HG02678 (cell line): ENCODE data around the gene MIX23.

Experiments used
- ATAC-seq: cut with Tn5 transposase; IDR thresholded peaks from one replicate; pipeline ENCODE4 v1.9.1; 2021; ENCODE audit warnings: mild to moderate bottlenecking, moderate library complexity; ENCODE audit not compliant: unreplicated experiment

Gene MIX23

GRCh38 chr3:122382888-122383666 is at the start of gene MIX23:
Gene MIX23 (minus strand): TSS chr3:122383231. CDS start chr3:122383224, 7 bp downstream.
- ATAC-seq: peak; percentile 38

- no peak for ATAC-seq
These were observed 47.3 kb upstream of the MIX23 start for GRCh38 chr3:122430371-122430770.

GRCh38 chr3:122427857-122428471 is 44.9 kb upstream of the MIX23 start:
- ATAC-seq: no peak

- no peak for ATAC-seq
These were observed 38.8 kb upstream of the MIX23 start for GRCh38 chr3:122421836-122422235.

- no peak for ATAC-seq
These were observed 38.1 kb upstream of the MIX23 start for GRCh38 chr3:122421101-122421500.

- ATAC-seq: no peak
These were observed 33.9 kb upstream of the MIX23 start for GRCh38 chr3:122416966-122417365.

DNA sequence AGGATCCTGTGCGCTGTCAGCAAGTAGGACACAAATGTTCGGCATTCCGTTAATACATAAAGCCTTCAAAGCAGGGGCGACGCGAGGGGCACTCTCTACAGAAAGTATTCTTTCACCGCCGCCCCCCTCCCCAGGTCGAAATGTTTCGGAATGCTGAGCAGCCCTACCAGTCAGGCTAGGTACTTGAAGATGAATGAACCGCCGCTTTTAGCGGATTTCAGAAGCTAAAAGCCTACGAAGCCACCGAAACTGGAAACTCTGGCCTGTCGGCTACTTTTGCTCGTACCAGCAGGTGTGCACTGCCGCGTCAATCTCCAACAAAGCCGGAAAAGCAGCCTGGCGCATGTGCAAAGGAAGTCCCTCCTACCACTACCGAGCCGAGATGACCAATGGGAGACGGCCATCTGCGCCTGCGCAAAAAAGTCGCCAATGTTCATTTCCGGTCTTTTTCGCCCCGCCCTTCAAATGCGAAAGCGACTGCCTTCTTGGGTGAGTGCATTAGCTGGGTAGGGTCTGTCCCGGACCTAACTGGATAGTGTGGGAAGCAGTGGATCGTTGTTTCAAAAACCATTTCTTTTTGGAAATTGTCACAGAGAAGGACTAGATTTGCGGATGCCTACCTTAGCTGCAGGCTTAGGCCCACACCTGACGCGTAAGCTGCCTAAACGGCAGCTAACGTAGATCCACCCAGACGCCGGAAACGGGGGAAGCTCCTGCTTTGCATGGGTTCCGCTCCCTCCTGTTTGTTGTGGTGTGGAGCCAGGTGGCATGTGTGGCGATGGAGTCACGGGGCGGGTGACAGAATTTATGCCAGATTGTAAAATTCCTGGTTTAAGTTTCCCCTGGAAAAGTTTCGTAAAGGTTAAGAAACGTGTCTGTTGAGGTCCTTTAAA is 33.0 kb upstream of the MIX23 start, which contains the start of gene WDR5B:
WDR5B (minus strand) TSS at position 301 of the 893 bp plus-strand sequence. CDS start 534 bp downstream, outside the sequence.
- peak; percentile 87 for ATAC-seq

DNA sequence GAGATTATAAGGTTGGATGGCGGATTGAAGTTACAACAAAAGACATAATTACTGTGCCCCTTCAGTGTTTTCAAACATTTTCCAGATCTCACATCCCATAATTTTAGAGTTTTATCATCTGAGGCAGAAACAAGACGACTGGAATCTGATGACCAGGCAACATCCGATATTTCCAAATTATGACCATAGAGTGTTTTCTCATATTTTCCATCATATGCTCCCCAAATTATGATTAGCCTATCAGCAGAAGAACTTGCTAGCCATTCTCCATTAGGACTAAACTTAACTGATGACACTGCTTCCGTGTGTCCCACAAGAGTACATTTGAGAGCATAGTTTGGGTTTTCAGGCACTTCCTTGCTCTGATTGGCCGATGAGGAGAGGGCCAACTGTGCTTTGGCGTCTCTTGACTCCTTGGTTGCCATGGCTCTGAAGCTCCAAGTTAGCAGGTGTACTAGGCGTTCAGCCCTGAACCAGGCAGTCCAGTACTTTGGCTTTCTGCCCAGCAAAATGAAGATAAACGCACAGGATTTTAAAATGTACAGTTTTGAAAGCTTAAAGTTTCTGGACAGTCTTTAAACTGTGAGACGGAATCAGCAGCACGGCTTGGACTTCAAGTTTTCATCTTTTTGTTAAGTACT is 32.2 kb upstream of the MIX23 start:
- ATAC-seq: peak; percentile 52

DNA sequence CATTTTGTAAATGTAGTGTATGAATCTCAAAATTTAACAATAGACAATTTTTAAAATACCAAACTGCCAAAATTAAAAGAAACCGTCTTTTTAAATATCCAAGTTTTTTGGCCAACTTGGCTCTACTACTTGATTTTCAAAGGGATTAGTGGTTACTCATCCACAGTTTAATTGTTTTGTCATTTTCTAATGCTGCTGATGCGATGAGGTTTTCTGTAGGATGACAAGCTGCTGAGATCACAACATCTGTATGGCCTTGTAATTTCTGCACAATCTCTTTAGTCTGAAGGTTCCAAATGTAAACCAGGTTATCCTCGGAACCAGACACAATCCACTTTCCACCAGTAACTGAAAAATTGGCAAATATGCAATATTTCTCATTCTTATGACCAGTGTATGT is 31.4 kb upstream of the MIX23 start:
- no peak for ATAC-seq

DNA sequence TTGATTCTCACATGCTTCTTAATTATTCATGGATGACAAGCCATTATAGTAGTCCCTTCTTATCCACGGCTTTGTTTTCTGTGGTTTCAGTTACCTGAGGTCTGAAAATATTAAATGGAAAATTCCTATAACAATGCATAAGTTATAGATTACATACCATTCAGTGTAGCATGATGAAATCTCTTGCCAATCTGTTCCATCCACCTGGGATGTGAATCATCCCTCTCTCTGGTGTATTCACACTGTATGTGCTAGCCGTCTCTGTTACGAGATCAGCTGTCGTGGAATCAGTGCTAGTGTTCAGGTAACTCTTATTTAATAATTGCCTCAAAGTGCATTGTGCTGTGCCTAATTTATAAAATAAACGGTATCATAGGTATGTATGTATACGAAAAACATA is 27.6 kb upstream of the MIX23 start:
- ATAC-seq: no peak

GRCh38 chr3:122410111-122410510 is 27.1 kb upstream of the MIX23 start:
- ATAC-seq: no peak

DNA sequence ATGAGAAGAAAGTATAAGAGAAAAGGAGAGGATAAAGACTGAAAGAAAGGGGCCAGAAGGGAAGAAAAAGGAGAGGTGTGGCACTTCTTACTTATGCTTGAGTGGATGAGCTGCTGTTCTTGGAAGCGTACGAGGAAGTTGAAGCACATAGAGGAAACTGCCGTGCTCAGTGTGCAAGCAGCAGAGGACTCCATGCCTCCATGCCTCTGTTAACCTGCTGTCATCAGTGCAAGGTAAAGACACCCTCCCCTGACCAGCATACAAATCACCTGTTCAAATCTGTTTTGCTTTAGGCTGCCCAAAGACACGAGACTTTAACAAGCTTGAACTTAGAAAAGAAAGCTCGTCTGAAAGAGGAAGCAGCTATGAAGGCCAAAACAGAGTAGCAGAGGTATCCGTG is 26.4 kb upstream of the MIX23 start:
- ATAC-seq: no peak

GRCh38 chr3:122407946-122408345 is 24.9 kb upstream of the MIX23 start:
- ATAC-seq: no peak

DNA sequence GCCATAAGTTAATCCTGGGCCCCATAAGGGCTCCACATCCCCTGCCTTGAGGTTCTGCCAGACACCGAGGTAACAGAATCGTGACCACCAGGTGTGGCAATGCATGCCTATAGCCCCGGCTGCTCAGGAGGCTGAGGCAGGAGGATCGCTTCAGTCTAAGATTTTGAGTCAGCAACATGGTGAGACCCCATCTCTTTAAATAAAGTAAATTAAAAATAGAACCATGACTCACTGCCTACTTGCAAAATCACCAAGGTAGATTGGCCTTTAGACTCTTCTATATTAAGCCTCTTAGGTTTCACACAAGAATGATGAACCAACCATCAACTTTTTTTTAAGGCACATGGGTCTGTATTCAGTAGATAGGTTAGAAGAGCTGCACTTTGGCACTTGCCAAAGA is 23.2 kb upstream of the MIX23 start:
- no peak for ATAC-seq

- no peak for ATAC-seq
These were observed 22.0 kb upstream of the MIX23 start for GRCh38 chr3:122405015-122405414.

DNA sequence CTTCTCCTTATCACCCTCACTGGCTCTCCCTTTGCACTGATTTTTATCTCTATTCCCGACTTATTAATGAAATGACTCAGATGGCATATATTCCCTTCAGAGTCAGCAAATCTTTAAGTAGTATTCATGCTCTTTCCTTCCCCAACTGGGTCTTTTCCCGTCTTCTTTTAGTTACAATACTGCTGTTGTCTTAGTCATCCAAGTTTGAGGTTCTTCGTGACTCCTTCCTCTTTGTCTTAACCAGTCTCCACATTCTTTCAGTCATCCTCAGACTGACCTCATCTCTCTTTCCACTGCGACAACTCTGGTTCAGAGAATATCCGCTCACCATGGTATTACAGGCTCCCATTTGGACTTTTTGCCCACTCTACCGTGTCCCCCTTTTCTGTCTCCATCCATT is 20.5 kb upstream of the MIX23 start:
- no peak for ATAC-seq

- ATAC-seq: no peak
These were observed 15.9 kb upstream of the MIX23 start for GRCh38 chr3:122398920-122399319.

GRCh38 chr3:122397201-122397600 is 14.2 kb upstream of the MIX23 start:
- ATAC-seq: no peak

- no peak for ATAC-seq
These were observed 13.5 kb upstream of the MIX23 start for GRCh38 chr3:122396511-122396910.

DNA sequence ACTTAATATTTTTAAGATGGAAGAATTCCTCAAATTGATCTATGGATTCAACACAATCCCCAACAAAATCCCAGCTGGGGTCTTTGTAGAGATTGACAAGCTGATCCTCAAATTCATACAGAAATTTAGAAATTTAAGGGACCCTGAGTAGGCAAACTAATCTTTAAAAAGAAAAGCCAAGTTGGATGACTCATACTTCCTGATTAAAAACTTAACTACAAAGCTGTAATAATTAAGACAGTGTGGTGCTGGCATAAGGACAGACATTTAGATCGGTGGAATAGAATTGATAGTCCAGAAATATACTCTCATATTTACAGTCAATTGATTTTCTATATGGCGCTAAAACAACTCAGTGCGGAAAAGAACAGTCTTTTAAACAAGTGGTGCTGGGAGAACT is 12.6 kb upstream of the MIX23 start:
- ATAC-seq: no peak

DNA sequence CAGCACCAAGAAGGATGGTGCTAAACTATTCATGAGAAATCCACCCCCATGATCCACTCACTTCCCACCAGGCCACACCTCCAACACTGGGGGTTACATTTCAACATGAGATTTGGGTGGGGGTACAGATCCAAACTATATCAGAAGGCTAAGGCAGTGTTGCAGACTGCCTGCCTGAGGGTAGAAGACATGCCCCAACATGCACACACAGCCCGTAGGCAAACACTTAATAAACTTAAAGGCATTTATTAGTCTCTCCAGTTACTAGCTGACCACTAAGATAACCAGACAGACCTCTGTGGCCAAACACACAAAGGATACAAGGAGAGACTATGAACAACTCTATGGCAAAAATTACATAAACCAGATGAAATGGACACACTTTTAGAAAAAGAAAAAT is 11.1 kb upstream of the MIX23 start:
- no peak for ATAC-seq
